Fibroblast of villous mesenchyme (primary cell): Measurements from ENCODE around the gene MPPED1. TPM values are rescaled to one million over a fixed set of nuclear protein-coding genes. Genes with fewer than 3 reads are reported as not detected.

ENCODE experiments used
- DNase-seq: peaks from one replicate; pipeline ENCODE4 v3.0.0-alpha.2; 2010; ENCODE audit warnings: low read depth
- H3K4me3 ChIP-seq: 2 replicates; pipeline ENCODE4 v1.5.1; 2011; ENCODE audit warnings: low read depth, mild to moderate bottlenecking, low read length
- total RNA-seq: library from RNA; depleted of rRNA; stranded (reverse); fragments of >200 nt; gene quantifications from 2 replicates; pipeline ENCODE4 v1.2.3, GENCODE V29; 2012
- TF ChIP-seq, protein P1 (sequence below): IDR thresholded peaks from 2 replicates; pipeline ENCODE4 v1.5.1; 2012; ENCODE audit warnings: low read depth, mild to moderate bottlenecking, low read length; ENCODE audit not compliant: insufficient read depth

MPPED1 gene
- total RNA-seq, 1 donor: not detected

DNA sequence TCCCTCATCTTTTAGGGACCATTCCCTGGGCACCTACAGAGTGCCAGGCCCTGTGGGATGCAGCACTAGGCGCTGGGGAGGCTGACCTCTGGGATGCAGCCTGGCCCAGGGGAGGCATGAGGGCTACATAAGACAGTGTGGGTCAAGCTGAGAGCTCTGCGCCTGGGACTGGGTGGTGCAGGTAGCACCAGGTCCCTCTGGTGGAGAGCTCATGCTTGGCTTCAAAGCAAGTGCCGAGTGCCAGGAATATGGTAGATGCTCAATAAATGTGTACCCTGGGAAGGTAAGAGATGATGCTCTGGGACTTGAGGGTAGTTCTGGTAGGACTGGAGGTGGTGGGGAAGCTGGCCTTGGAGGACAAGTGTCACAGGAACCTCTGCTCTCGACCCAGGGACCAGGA, 2.0 kb upstream of the MPPED1 start:
- no peak for DNase-seq
- TF ChIP-seq, protein P1, sequence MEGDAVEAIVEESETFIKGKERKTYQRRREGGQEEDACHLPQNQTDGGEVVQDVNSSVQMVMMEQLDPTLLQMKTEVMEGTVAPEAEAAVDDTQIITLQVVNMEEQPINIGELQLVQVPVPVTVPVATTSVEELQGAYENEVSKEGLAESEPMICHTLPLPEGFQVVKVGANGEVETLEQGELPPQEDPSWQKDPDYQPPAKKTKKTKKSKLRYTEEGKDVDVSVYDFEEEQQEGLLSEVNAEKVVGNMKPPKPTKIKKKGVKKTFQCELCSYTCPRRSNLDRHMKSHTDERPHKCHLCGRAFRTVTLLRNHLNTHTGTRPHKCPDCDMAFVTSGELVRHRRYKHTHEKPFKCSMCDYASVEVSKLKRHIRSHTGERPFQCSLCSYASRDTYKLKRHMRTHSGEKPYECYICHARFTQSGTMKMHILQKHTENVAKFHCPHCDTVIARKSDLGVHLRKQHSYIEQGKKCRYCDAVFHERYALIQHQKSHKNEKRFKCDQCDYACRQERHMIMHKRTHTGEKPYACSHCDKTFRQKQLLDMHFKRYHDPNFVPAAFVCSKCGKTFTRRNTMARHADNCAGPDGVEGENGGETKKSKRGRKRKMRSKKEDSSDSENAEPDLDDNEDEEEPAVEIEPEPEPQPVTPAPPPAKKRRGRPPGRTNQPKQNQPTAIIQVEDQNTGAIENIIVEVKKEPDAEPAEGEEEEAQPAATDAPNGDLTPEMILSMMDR: no peak

DNA sequence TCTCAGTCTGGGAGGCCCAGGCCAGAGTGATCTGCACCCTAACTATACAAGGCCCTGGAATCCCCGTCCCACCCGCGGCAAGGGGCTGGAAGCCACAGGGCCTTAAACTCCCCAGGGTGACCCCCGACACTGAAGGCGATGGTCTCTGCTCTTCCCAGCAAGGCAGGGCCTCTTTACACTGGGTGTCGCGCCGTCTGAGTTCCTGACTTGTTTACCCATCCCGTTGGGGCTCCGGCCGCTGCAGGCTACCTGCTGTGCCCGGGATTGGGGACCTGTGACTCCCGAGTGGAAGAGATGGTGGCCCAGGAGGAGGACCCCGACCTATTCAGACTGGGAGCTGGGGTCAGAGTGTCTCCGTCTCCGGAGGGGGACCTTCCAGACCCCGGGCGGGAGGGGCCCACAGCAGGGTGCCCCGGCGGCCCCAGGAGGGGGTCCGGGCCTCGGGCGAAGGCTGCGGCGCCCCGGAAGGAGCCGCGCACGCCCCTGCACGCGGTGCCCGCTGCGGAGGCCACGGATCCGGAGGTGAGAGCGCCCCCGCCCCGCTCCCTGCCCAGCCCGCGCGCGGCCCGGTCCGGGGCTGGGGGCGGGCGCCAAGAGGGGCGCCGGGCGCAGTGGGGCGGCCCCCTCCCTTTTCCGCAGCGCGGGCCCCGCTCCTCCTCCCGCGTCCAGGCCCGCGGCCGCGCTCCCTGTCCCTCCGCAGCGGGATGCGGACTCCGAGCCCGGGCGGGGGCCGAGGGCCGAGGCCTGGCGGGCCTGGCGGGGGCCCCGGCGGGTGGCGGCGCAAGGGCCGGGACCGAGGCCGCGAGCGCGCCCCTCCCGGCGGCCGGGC, 560 bp upstream of the MPPED1 start:
- TF ChIP-seq, protein P1: no peak
- DNase-seq: no peak
- H3K4me3 ChIP-seq: no peak overlapping the region

More for the DNA sequence above, 2.0 kb upstream of the MPPED1 start:
- H3K4me3 ChIP-seq: no peak overlapping the region

DNA sequence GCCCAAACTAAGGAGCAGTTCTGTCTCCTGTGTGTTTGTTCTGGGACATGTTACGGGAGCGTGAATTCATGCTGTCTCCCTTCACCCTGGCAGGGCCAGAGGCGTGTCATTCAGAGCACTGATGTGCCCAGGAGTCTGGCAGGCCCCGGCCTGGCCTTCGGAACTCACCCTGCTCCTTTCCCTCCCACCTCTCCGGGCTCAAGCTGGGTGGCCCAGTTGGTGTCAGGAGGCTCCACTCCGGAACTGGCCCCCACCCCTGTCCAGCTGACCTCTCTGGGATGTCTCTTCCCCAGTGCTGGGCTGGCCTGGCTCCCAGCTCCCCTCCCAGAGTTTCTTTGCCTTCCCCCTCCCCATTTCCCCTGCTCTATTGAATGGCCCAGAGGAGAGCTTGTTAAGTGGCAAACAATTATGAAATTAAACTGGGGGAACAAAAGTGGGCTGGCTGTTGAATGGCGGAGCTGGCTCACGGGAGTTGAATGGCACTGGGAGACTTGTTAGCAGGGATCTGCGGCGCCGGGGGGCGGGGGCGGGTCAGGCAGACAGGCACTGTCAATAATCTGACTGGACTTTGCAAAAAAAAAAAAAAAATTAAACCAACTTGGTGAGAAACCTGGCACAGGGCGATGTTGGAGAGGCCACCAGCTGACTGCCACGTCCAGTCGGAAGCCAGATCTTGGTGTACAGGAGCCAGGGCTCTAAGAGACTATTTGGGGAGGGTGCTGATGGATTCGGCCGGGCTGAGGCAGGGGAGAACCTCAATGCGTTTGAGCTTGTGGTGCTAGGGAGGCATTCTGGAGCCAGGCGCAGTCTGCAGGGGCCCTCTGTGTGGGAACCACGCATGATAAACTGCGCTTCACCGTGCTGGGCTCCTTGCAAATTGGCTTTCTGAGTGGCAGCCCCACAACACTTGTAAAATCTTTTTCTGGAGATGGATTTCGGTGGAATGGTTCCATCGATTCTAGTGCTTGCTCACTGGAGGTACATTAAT, 1.3 kb downstream of the MPPED1 start:
- TF ChIP-seq, protein P1: no peak
- H3K4me3 ChIP-seq: no peak overlapping the region
- DNase-seq: no peak

DNA sequence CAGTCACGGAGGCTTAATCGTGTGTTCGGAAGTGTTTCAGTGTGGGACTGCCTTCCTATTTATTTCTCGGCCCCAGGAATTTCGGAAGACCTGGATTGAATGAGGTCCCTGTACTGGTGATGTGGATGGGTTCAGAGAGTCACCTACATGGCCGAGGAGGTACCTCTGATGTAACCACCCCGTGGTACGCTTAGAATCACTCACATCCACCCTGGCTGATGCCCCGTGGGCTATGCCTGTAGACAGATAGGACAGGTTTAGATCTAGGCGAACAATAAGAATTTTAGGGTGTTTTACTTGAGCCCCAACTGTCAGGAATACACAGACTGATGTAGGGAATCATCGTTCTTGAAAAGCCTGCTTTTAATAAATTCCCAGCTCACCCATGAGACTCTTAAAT, 2.0 kb downstream of the MPPED1 start:
- TF ChIP-seq, protein P1: no peak
- no peak for DNase-seq
- H3K4me3 ChIP-seq: no peak overlapping the region

DNA sequence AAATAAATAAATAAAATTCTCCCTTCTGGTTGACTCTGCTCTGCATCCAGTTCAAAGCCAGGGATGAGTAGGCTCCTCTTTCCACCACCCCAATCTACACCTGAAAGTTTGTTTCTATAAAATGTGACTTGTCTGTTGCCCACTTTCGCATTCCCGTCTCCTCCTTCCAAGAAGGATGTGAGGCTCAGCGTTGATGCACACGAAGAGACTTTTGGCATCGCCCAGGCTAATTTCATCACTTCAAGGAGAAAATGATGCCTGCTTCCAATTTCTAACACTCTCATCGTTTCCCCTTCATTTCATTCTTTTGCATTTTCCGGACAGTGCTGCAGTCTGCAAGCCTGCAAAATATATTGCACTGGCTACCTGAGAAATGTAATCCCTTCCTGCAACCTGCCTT, 3.9 kb downstream of the MPPED1 start:
- no peak overlapping the region for H3K4me3 ChIP-seq
- no peak for DNase-seq
- TF ChIP-seq, protein P1: no peak

DNA sequence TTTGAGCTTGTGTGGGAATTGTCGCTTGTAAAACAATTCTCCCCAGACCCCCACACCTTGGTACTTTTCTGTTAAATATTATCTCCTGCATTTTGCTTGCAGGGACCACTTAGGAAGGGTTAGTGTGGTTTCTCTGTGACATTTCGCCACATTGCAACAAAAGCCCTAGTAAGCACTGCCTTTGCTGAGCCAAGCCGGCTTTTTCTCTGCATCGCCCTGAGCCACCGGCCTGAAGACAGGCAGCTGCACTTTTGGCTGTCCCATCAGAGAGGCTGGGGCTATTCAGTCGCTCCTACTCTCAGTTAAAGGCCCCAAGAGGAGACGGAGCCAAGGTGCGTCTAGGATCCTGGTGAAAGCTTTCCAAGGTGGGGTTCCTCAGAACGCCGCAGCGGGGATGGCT, 5.7 kb downstream of the MPPED1 start:
- TF ChIP-seq, protein P1: no peak
- no peak overlapping the region for H3K4me3 ChIP-seq
- no peak for DNase-seq
